ENCODE measurements around the gene CYP46A1.

DNA sequence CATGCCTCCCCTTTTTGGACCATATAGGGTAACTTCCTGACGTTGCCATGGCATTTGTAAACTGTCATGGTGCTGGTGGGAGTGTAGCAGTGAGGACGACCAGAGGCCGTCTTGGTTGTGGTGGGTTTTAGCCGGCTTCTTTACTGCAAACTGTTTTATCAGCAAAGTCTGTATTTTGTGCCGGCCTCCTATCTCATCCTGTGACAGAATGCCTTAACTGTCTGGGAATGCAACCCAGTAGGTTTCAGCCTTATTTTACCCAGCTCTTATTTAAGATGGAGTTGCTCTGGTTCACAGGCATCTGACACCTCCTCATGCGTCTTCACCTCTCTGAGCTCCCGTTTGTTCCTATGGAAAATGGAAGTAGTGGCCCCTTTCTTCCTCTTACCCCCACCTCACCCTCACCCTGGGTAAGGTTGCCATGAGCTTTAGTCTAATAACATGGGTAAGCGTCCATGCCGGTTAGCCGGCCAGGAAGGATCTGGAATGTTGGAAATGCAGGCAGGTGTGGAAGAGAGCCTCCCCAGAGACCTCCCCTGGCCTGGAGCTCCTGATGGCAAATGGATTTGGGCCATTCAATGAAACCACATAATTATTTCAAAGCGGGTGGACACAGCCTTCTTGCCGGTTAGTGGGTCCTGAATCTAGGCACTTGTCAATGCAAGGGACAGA is 20.6 kb upstream of the CYP46A1 start:
- TF ChIP-seq, protein P1, sequence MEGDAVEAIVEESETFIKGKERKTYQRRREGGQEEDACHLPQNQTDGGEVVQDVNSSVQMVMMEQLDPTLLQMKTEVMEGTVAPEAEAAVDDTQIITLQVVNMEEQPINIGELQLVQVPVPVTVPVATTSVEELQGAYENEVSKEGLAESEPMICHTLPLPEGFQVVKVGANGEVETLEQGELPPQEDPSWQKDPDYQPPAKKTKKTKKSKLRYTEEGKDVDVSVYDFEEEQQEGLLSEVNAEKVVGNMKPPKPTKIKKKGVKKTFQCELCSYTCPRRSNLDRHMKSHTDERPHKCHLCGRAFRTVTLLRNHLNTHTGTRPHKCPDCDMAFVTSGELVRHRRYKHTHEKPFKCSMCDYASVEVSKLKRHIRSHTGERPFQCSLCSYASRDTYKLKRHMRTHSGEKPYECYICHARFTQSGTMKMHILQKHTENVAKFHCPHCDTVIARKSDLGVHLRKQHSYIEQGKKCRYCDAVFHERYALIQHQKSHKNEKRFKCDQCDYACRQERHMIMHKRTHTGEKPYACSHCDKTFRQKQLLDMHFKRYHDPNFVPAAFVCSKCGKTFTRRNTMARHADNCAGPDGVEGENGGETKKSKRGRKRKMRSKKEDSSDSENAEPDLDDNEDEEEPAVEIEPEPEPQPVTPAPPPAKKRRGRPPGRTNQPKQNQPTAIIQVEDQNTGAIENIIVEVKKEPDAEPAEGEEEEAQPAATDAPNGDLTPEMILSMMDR (IDR thresholded peaks at IDR 0.05; ENCODE audit: poor library complexity): no peak
- TF ChIP-seq EZH2 (IDR thresholded peaks at IDR 0.05; ENCODE audit: borderline replicate concordance) (no peak), EZH2phosphoT487 (IDR thresholded peaks at IDR 0.05; ENCODE audit: low read depth, severe bottlenecking, unreplicated experiment) (no peak)

All from hepatocyte (in vitro differentiated cells).